HepG2 (cell line): ENCODE measurements around the gene THOP1. TPM values are rescaled to one million over a fixed set of nuclear protein-coding genes. Genes with fewer than 3 reads are reported as not detected.

ENCODE experiments used
- AGO2 ChIP-seq: fragments of 200-400 bp; formaldehyde crosslinking; optimal IDR thresholded peaks from 2 replicates; pipeline ENCODE3; 2017; ENCODE audit warnings: mild to moderate bottlenecking, low read depth, low read length, moderate library complexity
- ARNTL ChIP-seq: sonication (generic); formaldehyde crosslinking; IDR thresholded peaks from 2 replicates; pipeline ENCODE4 v1.4.0; 2020; ENCODE audit warnings: mild to moderate bottlenecking, missing genetic modification reagents
- ATF1 ChIP-seq: IDR thresholded peaks from 2 replicates; pipeline ENCODE4 v1.6.1; 2016; ENCODE audit warnings: mild to moderate bottlenecking, control low read depth
- ATF7 ChIP-seq, 2 experiments: fragments of 450-650 bp in 1 of 2; sonication (generic) in 1 of 2; formaldehyde crosslinking in 1 of 2; IDR thresholded peaks; 2 replicates each; pipeline versions ENCODE4 v1.4.0 to v1.6.1; 2016 to 2020; ENCODE audit warnings: antibody characterized with exemption in 1 of 2, mild to moderate bottlenecking in 1 of 2, missing genetic modification reagents in 1 of 2
- CC2D1A ChIP-seq: sonication (generic); formaldehyde crosslinking; IDR thresholded peaks from 2 replicates; pipeline ENCODE4 v1.8.1; 2023; ENCODE audit warnings: mild to moderate bottlenecking, missing genetic modification reagents
- HOXA9 ChIP-seq: sonication (generic); formaldehyde crosslinking; IDR thresholded peaks from 2 replicates; pipeline ENCODE4 v1.8.1; 2022; ENCODE audit warnings: missing genetic modification reagents, mild to moderate bottlenecking, moderate library complexity, borderline replicate concordance
- KLF9 ChIP-seq: IDR thresholded peaks from 2 replicates; pipeline ENCODE4 v1.6.1; 2016; ENCODE audit warnings: low read depth
- MAFG ChIP-seq: sonication (generic); formaldehyde crosslinking; IDR thresholded peaks from 2 replicates; pipeline ENCODE4 v1.5.1; 2020; ENCODE audit warnings: mild to moderate bottlenecking, missing genetic modification reagents
- RBM22 ChIP-seq: fragments of 200-400 bp; formaldehyde crosslinking; optimal IDR thresholded peaks from 2 replicates; pipeline ENCODE3; 2017; ENCODE audit warnings: mild to moderate bottlenecking, low read length, moderate library complexity
- REL ChIP-seq: sonication (generic); formaldehyde crosslinking; conservative IDR thresholded peaks from 2 replicates; pipeline ENCODE4 v1.8.0; 2022; ENCODE audit warnings: mild to moderate bottlenecking, missing genetic modification reagents, moderate library complexity
- SAP130 ChIP-seq: IDR thresholded peaks from 2 replicates; pipeline ENCODE4 v1.6.1; 2016; ENCODE audit warnings: low read depth
- TBL1XR1 ChIP-seq: fragments of 150-350 bp; IDR thresholded peaks from 2 replicates; pipeline ENCODE4 v1.6.1; 2014; ENCODE audit warnings: borderline replicate concordance, low read length; ENCODE audit not compliant: partially characterized antibody
- ZNF124 ChIP-seq: sonication (generic); formaldehyde crosslinking; IDR thresholded peaks from 2 replicates; pipeline ENCODE4 v1.4.0; 2020; ENCODE audit warnings: missing genetic modification reagents
- ZNF253 ChIP-seq: sonication (generic); formaldehyde crosslinking; IDR thresholded peaks from 2 replicates; pipeline ENCODE4 v1.8.0; 2022; ENCODE audit warnings: mild to moderate bottlenecking, missing genetic modification reagents, borderline replicate concordance
- ZNF333 ChIP-seq: sonication (generic); formaldehyde crosslinking; IDR thresholded peaks from 2 replicates; pipeline ENCODE4 v1.4.0; 2020; ENCODE audit warnings: mild to moderate bottlenecking, missing genetic modification reagents, borderline replicate concordance
- ZNF572 ChIP-seq: sonication (generic); formaldehyde crosslinking; IDR thresholded peaks from 2 replicates; pipeline ENCODE4 v1.5.1; 2020; ENCODE audit warnings: mild to moderate bottlenecking, missing genetic modification reagents
- ZNF746 ChIP-seq: sonication (generic); formaldehyde crosslinking; IDR thresholded peaks from 2 replicates; pipeline ENCODE4 v1.8.0; 2022; ENCODE audit warnings: mild to moderate bottlenecking, missing genetic modification reagents
- ZNF850 ChIP-seq: sonication (generic); formaldehyde crosslinking; conservative IDR thresholded peaks from 2 replicates; pipeline ENCODE4 v1.9.0; 2021; ENCODE audit warnings: mild to moderate bottlenecking, missing genetic modification reagents
- ZSCAN12 ChIP-seq: sonication (generic); formaldehyde crosslinking; IDR thresholded peaks from 2 replicates; pipeline ENCODE4 v1.9.0; 2021; ENCODE audit warnings: mild to moderate bottlenecking, missing genetic modification reagents
- polyA plus RNA-seq, 8 experiments: library from polyadenylated mRNA; depleted of rRNA in 3 of 8; stranded (reverse) in 7 of 8; unstranded in 1 of 8; fragments of >200 nt; fragmentation: Illumina TruSeq in 4 of 8; extraction: Trizol in 4 of 8; gene quantifications; 2 replicates each; pipeline versions ENCODE4 v1.2.1 to v1.2.3, GENCODE V29; 2011 to 2016; ENCODE audit warnings: low read depth in 4 of 8, missing spikeins in 1 of 8, mixed read lengths in 1 of 8; ENCODE audit not compliant: insufficient read depth in 1 of 8
- total RNA-seq, 5 experiments: library from RNA; depleted of rRNA; stranded (reverse); fragments of >200 nt; fragmentation: Illumina TruSeq; extraction: Trizol; gene quantifications; 2 replicates each; pipeline ENCODE4 v1.2.3, GENCODE V29; 2016; ENCODE audit warnings: low read depth in 1 of 5
- TF ChIP-seq, protein P1 (sequence below): IDR thresholded peaks from 2 replicates; pipeline ENCODE4 v1.6.1; 2016; ENCODE audit warnings: low read depth, borderline replicate concordance
- TF ChIP-seq, protein P2 (sequence below): sonication (generic); formaldehyde crosslinking; IDR thresholded peaks from 2 replicates; pipeline ENCODE4 v1.8.1; 2023; ENCODE audit warnings: missing genetic modification reagents, inconsistent platforms, borderline replicate concordance
- TF ChIP-seq, protein P3 (sequence below): sonication (generic); formaldehyde crosslinking; IDR thresholded peaks from 2 replicates; pipeline ENCODE4 v1.9.0; 2022; ENCODE audit warnings: low read depth, missing genetic modification reagents
- TF ChIP-seq, protein P4 (sequence below): sonication (generic); formaldehyde crosslinking; IDR thresholded peaks from 2 replicates; pipeline ENCODE4 v1.9.0; 2021; ENCODE audit warnings: missing genetic modification reagents, borderline replicate concordance

The THOP1 gene
- total and polyA plus RNA-seq, 2 of the 13 experiments (the other 11 are each of a cell fraction or from before 2014, with no cell fraction given): 74.4 to 116 TPM

DNA sequence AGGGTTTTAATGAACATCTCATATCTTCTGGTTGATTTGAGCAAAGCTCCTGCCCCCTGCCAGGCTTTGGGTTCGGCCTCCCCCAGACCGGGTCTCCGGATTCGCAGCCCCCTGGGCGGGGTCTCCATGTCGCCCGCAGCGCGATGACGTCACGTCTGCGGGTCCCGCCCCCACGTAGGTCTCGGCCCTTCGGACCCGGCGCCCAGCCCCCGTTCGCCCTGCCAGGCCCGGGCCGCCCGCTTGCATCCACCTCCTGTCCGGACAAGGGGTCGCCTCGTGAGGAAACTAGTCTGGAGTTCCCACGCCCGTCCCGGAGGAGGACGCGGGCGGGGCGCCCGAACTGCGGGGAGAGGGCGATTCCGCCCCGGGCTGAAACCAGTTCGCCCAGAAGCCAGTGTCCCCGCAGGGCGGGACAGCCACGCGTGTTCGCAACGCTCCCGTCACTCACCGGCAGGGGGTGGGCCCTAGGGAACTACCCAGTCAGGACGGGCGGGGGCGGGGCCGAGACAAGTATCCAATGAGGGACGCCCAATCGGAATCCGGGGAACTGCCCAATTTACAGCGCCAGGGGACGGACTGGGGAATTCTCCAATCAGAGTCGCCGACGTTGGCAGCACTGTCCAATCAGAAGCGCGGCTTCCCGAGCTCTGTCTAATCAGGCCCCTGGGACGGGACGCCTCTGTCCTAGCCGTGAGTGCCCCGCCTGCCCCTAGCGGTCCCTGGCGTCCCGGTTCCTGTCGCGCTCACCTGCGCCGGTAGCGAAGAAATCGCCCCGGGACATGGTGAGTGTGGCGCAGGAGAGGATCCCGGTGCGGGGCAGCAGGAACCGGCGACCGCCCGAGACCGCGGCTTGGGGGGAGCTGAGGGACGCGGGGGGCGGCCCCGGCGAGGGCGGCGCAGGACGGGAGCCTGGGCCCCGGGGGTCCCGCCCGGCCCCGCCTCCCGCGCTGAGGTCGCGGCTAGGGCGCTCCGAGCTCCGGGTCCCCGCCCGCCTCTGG lies 55.8 kb downstream of the THOP1 start, which contains the start of gene ZNF555 (continued):
- peak; percentile 86; the same call in 1 of the 2 replicates for TF ChIP-seq ATF1 (CRISPR knock-in tag)
- peak; percentile 98 for TF ChIP-seq ATF7 (IDR thresholded peaks at IDR 0.05)
- peak; percentile 94 for TF ChIP-seq ATF7 (CRISPR knock-in tag; IDR thresholded peaks at IDR 0.05)
- 0 out of 2 replicates have a peak, but pooled peaks have one; percentile 64 for TF ChIP-seq ZSCAN12
- peak; percentile 82 for TF ChIP-seq REL (CRISPR knock-in tag)
- no peak for TF ChIP-seq RBM22
- TF ChIP-seq ZNF572: no peak
- TF ChIP-seq TBL1XR1: no peak
- TF ChIP-seq, protein P1, sequence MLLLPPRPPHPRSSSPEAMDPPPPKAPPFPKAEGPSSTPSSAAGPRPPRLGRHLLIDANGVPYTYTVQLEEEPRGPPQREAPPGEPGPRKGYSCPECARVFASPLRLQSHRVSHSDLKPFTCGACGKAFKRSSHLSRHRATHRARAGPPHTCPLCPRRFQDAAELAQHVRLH (CRISPR knock-in tag): peak; percentile 71; the same call in 1 of the 2 replicates
- no peak; the same call in 1 of the 2 replicates for TF ChIP-seq ZNF746 (CRISPR knock-in tag)
- TF ChIP-seq ZNF333 (CRISPR knock-in tag): peak; percentile 60; the same call in 1 of the 2 replicates
- no peak for TF ChIP-seq ZNF253
- TF ChIP-seq, protein P2, sequence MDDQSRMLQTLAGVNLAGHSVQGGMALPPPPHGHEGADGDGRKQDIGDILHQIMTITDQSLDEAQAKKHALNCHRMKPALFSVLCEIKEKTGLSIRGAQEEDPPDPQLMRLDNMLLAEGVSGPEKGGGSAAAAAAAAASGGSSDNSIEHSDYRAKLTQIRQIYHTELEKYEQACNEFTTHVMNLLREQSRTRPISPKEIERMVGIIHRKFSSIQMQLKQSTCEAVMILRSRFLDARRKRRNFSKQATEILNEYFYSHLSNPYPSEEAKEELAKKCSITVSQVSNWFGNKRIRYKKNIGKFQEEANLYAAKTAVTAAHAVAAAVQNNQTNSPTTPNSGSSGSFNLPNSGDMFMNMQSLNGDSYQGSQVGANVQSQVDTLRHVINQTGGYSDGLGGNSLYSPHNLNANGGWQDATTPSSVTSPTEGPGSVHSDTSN: 0 out of 2 replicates have a peak, but pooled peaks have one; percentile 19
- TF ChIP-seq KLF9 (CRISPR knock-in tag): no peak
- TF ChIP-seq ZNF850 (CRISPR knock-in tag): no peak; the same call in 1 of the 2 replicates
- no peak for TF ChIP-seq CC2D1A
- TF ChIP-seq, protein P3, sequence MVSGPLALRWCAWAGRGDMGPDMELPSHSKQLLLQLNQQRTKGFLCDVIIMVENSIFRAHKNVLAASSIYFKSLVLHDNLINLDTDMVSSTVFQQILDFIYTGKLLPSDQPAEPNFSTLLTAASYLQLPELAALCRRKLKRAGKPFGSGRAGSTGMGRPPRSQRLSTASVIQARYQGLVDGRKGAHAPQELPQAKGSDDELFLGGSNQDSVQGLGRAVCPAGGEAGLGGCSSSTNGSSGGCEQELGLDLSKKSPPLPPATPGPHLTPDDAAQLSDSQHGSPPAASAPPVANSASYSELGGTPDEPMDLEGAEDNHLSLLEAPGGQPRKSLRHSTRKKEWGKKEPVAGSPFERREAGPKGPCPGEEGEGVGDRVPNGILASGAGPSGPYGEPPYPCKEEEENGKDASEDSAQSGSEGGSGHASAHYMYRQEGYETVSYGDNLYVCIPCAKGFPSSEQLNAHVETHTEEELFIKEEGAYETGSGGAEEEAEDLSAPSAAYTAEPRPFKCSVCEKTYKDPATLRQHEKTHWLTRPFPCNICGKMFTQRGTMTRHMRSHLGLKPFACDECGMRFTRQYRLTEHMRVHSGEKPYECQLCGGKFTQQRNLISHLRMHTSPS (CRISPR knock-in tag): no peak
- TF ChIP-seq, protein P4, sequence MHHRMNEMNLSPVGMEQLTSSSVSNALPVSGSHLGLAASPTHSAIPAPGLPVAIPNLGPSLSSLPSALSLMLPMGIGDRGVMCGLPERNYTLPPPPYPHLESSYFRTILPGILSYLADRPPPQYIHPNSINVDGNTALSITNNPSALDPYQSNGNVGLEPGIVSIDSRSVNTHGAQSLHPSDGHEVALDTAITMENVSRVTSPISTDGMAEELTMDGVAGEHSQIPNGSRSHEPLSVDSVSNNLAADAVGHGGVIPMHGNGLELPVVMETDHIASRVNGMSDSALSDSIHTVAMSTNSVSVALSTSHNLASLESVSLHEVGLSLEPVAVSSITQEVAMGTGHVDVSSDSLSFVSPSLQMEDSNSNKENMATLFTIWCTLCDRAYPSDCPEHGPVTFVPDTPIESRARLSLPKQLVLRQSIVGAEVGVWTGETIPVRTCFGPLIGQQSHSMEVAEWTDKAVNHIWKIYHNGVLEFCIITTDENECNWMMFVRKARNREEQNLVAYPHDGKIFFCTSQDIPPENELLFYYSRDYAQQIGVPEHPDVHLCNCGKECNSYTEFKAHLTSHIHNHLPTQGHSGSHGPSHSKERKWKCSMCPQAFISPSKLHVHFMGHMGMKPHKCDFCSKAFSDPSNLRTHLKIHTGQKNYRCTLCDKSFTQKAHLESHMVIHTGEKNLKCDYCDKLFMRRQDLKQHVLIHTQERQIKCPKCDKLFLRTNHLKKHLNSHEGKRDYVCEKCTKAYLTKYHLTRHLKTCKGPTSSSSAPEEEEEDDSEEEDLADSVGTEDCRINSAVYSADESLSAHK (CRISPR knock-in tag): no peak
- 0 out of 2 replicates have a peak, but pooled peaks have one; percentile 40 for TF ChIP-seq HOXA9 (CRISPR knock-in tag)
- TF ChIP-seq MAFG (CRISPR knock-in tag): no peak
- peak; percentile 84 for TF ChIP-seq AGO2
- TF ChIP-seq SAP130 (CRISPR knock-in tag): peak; percentile 84
- no peak for TF ChIP-seq ZNF124 (CRISPR knock-in tag)
- TF ChIP-seq ARNTL (CRISPR knock-in tag): 0 out of 2 replicates have a peak, but pooled peaks have one; percentile 24
